Measurements from ENCODE around the gene STON2. TPM values are rescaled to one million over a fixed set of nuclear protein-coding genes. Genes with fewer than 3 reads are reported as not detected.

STON2 gene, protein sequence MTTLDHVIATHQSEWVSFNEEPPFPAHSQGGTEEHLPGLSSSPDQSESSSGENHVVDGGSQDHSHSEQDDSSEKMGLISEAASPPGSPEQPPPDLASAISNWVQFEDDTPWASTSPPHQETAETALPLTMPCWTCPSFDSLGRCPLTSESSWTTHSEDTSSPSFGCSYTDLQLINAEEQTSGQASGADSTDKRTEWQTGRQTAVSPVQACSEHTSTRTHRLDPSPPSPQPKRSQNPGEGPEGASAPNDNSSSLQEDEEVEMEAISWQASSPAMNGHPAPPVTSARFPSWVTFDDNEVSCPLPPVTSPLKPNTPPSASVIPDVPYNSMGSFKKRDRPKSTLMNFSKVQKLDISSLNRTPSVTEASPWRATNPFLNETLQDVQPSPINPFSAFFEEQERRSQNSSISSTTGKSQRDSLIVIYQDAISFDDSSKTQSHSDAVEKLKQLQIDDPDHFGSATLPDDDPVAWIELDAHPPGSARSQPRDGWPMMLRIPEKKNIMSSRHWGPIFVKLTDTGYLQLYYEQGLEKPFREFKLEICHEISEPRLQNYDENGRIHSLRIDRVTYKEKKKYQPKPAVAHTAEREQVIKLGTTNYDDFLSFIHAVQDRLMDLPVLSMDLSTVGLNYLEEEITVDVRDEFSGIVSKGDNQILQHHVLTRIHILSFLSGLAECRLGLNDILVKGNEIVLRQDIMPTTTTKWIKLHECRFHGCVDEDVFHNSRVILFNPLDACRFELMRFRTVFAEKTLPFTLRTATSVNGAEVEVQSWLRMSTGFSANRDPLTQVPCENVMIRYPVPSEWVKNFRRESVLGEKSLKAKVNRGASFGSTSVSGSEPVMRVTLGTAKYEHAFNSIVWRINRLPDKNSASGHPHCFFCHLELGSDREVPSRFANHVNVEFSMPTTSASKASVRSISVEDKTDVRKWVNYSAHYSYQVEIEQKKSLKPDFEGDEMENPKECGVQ
- 26.9 and 28.5 TPM in 2 replicates for total RNA-seq (2014; rRNA removed; shearing (Covaris generic))

DNA sequence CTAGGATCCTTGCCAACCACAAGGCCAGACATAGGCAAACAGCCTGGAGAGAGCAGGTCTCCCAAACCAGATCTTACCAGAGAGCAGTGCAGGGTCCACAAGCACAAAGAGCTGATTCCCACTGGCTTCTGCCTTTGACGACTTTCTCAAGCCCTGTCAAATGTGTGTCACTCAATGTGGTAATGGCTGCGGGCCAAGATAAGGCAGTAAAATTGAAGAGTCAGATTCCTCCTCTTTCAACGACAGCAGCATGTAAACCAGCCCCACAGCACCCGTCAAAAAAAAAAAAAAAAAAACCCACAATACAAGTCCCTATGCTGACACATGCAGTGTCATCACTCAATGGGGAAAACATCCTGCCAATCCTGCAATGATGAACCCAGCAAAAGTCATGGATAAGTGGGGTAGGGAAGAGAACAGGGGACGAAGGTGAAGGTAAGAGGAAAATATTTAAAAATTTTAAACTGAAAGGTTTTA lies at the start of gene STON2:
Gene STON2, minus strand, starts transcription at position 123 of the 477 bp plus-strand sequence. CDS start 1,942 bp downstream, outside the sequence.
- H3K4me3 ChIP-seq (ENCODE audit: insufficient read depth, low read depth, low read length), result no peak within 1 kb of the TSS
- H3K36me3 ChIP-seq (replicated peaks; ENCODE audit: control insufficient read depth, insufficient read depth, low read length), result no peaks in the 10 kb centered on the region; the same call in 1 of the 2 replicates
- no peaks in the 10 kb centered on the region for H3K27me3 ChIP-seq (ENCODE audit: control insufficient read depth, insufficient read depth, low read length)
- no peak for DNase-seq

DNA sequence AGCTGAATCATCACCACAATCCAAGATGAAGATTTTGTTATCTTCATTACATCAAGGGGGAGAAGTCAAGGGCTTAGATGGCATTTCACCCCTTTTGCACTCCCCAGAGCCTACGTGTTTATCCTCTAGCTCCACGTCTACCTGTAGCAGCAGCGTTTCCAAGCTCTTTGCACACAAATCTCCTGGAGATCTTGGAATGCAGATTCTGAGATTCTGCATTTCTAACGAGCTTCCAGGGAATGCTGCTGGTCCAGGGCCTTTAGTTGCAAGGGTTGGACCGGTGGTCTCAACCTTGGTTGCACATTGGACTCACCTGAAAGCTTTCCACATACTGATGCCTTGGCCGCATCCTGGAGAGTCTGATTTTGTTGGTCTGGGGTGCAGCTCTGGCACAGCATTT lies 49.5 kb upstream of the STON2 start:
- Histone ChIP-seq H3K27me3 (ENCODE audit: control insufficient read depth, insufficient read depth, low read length) (no peaks in the 10 kb centered on the region), H3K36me3 (replicated peaks; ENCODE audit: control insufficient read depth, insufficient read depth, low read length) (no peaks in the 10 kb centered on the region), H3K4me3 (ENCODE audit: insufficient read depth, low read depth, low read length) (no peak overlapping the region)
- no peak for DNase-seq

DNA sequence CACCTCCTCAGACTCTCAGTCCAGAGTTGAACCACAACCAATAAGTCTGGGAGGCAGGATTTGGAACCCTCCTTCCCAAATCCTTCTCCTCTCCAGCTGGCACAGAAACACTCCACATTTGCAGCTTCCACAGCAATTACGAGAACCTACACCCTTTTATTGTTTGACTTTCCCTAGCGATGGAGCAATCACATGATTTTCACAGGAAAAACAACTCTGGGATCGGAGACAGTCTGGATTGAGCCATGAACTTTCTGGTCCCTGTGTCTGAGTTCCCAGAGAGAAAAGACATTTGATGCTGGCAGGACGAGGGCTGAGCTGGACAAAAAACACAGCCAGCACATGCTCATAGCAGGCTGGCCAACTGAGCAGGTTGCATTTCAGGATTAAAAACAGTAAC lies 49.0 kb upstream of the STON2 start:
- no peak overlapping the region for H3K4me3 ChIP-seq (ENCODE audit: insufficient read depth, low read depth, low read length)
- H3K27me3 ChIP-seq (ENCODE audit: control insufficient read depth, insufficient read depth, low read length), result no peaks in the 10 kb centered on the region
- no peaks in the 10 kb centered on the region for H3K36me3 ChIP-seq (replicated peaks; ENCODE audit: control insufficient read depth, insufficient read depth, low read length)
- no peak for DNase-seq

DNA sequence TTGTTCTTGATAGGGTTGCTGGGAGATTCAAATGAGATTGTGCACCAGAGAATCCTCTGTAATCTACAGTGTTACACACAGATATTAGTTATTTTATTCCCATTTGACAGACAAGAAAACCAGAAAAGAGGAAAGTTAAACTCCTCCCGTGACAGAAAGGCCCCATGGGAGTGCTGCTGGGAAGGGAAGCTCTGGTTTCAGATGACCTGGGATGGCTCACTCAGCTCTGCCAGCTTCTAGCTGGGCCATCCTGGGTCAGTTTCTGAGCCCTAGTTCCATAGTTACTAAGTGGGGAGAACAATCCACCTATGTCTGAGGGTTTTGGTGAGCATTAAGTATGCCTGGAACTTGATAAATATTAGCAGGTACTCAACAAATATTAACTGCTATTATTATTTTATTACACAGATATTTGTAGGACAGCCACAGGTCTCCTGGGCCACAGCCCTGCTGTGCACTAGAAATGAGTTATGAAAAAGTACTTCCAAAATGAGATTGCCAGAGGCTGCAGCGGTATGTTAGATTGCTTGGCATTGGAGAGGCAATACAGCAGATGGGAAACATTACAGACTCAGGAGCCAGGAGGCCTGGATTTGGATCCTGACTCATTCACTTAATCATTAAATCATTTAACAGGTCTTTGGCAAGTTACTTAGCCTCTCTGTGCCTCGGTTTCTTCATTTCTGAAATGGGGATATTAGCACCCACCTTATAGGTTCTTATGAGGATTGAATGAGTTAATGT lies 47.1 kb upstream of the STON2 start:
- Histone ChIP-seq H3K36me3 (replicated peaks; ENCODE audit: control insufficient read depth, insufficient read depth, low read length) (no peaks in the 10 kb centered on the region), H3K4me3 (ENCODE audit: insufficient read depth, low read depth, low read length) (no peak overlapping the region), H3K27me3 (ENCODE audit: control insufficient read depth, insufficient read depth, low read length) (no peaks in the 10 kb centered on the region)
- DNase-seq, result no peak

DNA sequence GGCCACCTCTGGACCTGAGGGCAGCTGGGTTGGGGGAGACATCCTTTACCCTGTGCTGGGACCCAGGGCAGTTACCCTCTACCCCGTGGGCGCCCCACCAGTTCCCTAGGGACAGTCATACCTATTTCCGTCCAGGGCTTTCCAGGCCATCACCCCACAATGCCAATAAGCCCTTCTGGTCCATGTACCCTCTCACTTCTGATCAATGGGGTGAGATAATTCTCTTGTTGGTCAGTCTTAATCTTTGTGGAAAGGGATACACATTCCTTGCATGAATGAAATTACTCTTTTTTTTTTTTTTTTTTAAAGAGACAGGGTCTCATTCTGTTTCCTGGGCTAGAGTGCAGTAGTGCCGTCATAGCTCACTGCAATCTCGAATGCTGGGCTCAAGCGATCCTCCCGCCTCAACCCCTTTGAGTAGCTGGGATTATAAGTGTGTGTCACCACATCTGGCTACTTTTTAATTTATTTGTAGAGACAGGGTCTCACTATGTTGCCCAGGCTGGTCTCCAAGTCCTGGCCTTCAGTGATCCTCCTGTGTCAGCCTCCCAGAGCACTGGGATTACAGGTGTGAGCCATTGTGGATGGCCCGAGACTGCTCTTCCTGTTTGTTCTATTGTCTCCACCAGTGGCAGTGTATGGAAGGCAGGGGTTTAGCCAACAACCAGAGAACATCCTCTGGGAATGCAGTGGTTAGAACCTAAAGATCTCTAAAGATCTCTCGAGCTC lies 46.3 kb upstream of the STON2 start:
- no peak for DNase-seq
- Histone ChIP-seq H3K27me3 (ENCODE audit: control insufficient read depth, insufficient read depth, low read length) (no peaks in the 10 kb centered on the region), H3K36me3 (replicated peaks; ENCODE audit: control insufficient read depth, insufficient read depth, low read length) (no peaks in the 10 kb centered on the region), H3K4me3 (ENCODE audit: insufficient read depth, low read depth, low read length) (no peak overlapping the region)

DNA sequence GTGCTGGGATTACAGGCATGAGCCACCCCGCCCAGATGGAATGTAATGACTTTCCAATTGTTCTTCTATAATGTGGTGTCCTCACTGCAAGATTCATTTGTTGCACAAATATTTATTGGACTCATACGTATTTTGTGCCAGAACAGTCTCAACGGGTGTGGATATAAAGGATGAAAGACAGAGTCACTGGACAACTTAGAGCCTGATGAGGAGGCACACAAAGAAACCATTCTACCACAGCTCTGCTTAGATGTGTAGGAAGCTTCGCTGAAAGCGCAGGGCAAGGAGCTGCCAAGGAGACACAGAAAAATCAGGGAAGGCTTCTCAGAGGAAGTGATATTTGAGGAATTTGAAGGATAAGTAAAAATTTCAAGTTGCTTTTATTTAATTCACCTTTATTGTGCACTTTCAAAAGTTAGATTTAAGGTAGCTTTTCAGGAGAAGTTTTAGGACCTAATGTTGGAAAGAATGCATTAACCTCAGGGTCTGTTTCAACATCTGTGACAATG lies 41.6 kb upstream of the STON2 start:
- DNase-seq, result no peak
- H3K27me3 ChIP-seq (ENCODE audit: control insufficient read depth, insufficient read depth, low read length), result peaks cover 9% of the 10 kb centered on the region
- no peaks in the 10 kb centered on the region for H3K36me3 ChIP-seq (replicated peaks; ENCODE audit: control insufficient read depth, insufficient read depth, low read length)
- no peak overlapping the region for H3K4me3 ChIP-seq (ENCODE audit: insufficient read depth, low read depth, low read length)

DNA sequence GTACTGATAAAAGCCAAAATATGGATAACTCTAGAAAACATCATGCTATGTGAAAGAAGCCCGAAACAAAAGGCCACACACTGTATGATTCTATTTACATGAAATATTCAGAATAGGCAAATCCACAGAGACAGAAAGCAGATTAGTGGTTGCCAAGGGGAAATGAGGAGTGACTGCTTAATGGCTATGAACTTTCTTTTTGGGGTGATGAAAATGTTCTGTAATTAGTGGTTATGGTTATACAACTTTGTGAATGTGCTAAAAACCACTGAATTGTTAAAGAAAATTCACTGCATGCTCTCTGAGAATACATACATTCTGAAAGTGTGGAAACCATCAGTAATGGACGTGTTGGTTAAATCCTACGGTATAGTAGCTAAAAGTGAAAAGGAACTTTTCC lies 39.9 kb upstream of the STON2 start:
- no peaks in the 10 kb centered on the region for H3K36me3 ChIP-seq (replicated peaks; ENCODE audit: control insufficient read depth, insufficient read depth, low read length)
- peaks cover 11% of the 10 kb centered on the region for H3K27me3 ChIP-seq (ENCODE audit: control insufficient read depth, insufficient read depth, low read length)
- no peak overlapping the region for H3K4me3 ChIP-seq (ENCODE audit: insufficient read depth, low read depth, low read length)
- no peak for DNase-seq

DNA sequence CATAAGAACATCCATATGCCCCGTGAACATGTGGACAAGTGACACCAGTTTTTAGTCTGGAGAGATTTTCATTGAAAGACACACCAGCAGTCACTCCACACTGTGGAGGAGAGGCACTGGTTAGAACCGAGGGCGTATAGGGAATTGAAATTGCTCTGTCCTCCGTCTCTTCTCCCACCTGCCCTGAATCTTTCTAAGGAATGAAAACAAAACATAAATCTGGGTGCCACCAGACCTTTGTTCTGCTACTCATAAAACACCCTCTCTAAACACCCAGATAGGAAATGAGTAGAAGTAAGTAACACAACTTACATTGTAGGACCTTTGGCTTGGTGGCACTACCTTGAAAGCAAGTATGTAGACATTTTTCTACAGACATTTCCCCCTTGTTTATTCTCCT lies 37.1 kb upstream of the STON2 start:
- Histone ChIP-seq H3K36me3 (replicated peaks; ENCODE audit: control insufficient read depth, insufficient read depth, low read length) (no peaks in the 10 kb centered on the region), H3K4me3 (ENCODE audit: insufficient read depth, low read depth, low read length) (no peak overlapping the region; the same call in 1 of the 2 replicates), H3K27me3 (ENCODE audit: control insufficient read depth, insufficient read depth, low read length) (peaks cover 11% of the 10 kb centered on the region)
- no peak for DNase-seq

DNA sequence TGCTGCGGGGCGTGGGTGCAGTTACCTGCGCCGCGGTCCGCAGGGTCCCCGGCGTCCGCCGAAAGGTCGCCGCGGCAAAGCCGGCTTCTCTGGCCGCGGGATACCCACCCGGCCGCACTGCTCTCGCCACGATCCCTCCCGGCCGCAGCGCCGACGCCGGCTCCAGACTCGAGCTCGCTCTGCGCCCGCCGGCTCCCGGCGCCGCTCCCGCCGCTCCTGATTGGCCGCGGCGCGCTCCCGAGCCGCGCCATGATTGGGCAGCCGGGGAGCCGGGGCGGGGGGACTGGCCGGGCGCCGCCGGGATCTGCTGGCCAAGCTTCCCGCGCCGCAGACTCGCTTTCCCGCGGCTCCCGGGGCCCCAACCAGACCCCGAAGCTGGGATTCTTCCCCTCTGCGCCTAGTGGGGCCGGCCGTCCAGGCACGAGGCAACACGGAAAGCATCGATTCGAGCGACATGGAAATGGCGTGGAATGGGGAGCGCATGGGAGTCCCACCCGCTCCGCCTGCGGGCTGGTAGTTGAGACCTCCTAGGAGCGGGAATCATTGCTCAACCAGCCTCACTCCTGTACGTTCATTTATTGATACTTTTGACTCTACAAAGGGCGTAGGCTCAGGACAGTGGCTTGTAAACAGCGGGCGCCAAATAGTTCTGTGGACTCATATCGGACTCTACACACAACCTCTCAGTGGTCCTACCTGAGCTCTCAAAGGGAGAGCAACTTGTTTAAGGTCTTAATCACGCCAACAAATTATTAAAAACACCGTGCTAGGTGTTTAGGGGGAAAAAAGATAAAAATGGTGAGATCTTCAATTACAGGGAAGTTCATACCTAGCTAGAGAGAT lies 36.4 kb upstream of the STON2 start:
- peak; percentile 98 for DNase-seq
- Histone ChIP-seq H3K27me3 (ENCODE audit: control insufficient read depth, insufficient read depth, low read length) (peaks cover 11% of the 10 kb centered on the region), H3K4me3 (ENCODE audit: insufficient read depth, low read depth, low read length) (peak overlapping the region; percentile 83), H3K36me3 (replicated peaks; ENCODE audit: control insufficient read depth, insufficient read depth, low read length) (no peaks in the 10 kb centered on the region)

DNA sequence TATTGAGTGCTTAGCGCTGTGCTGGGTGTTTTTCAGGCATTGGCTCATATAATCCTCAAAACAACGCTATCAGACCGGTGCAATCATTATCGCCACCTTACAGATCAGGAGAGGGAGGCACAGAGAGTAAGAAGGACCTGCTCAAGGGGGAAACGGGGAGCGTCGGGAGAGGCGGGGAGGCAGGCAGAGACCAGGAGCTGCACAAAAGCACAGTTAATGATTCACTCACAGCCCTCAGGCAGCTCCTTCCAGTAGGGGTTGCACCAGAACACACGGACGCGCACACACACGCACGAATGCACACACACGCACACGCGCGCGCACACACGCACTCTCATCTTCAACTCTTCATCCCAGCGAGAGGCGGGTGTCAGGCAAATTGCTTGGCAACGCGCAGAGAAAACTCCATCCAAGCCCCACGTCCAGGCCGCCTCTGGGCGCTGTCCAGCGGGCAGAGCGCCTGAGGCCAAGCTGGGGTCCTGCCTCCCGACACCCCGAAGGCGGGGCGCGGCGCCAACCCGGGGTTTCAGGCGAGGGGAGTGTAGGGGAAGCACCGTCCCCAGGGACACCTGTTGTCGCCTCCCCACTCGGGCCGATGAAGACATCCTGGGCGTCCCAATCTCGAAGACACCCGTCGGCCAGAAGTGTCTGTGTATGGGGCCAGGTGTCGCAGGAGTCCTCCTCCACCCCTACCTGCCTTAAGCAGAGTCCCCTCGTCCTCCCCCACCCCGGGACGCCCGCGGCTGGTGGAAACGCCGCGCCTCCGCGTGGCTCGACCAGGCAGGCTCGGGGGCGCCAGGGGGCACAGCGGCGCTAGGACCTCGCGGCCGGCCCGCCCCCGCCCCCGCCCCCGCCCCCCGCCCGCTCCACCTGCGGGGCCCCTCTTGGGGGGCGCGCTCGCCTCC lies 35.5 kb upstream of the STON2 start:
- H3K4me3 ChIP-seq (ENCODE audit: insufficient read depth, low read depth, low read length), result peak overlapping the region; percentile 83
- peak; percentile 79 for DNase-seq
- H3K27me3 ChIP-seq (ENCODE audit: control insufficient read depth, insufficient read depth, low read length), result peaks cover 11% of the 10 kb centered on the region
- H3K36me3 ChIP-seq (replicated peaks; ENCODE audit: control insufficient read depth, insufficient read depth, low read length), result no peaks in the 10 kb centered on the region

DNA sequence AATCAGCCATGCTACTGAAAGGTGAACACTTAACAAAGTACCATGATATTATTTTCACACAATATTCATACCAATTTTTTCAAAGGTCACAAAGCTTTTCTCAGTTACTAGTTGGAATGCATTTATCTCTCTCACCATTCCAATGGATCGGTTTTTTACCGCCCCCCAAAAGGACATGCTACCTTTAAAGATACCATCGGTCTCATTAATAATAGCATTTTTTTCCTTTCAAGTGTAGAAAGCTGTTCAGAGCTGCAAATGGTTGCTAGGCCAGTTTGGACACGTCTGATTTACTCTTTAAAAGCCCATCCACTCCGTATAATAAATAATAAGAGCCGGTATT lies 34.9 kb upstream of the STON2 start:
- Histone ChIP-seq H3K27me3 (ENCODE audit: control insufficient read depth, insufficient read depth, low read length) (peaks cover 11% of the 10 kb centered on the region), H3K4me3 (ENCODE audit: insufficient read depth, low read depth, low read length) (peak overlapping the region; percentile 83), H3K36me3 (replicated peaks; ENCODE audit: control insufficient read depth, insufficient read depth, low read length) (no peaks in the 10 kb centered on the region)
- DNase-seq, result no peak

DNA sequence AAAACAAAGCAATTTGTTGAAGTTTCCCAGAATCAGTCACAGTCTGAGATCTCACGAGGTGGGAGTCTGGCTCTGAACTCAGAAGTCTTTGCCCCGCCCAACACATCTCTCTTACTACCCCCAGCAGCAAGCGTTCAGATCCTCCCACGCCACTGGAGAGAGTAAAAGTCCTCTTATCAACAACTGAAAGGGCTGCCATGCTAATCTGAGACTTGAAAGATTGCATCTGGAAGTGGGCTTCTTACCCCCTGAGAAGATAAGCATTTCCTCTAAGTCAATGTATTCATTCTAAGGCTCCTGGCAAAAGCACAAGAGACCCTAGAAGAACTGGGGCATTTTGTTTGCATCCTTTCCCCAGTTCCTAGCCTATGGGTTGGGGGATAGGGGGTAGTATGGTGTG lies 34.1 kb upstream of the STON2 start:
- peaks cover 11% of the 10 kb centered on the region for H3K27me3 ChIP-seq (ENCODE audit: control insufficient read depth, insufficient read depth, low read length)
- peak; percentile 36 for DNase-seq
- no peaks in the 10 kb centered on the region for H3K36me3 ChIP-seq (replicated peaks; ENCODE audit: control insufficient read depth, insufficient read depth, low read length)
- no peak overlapping the region for H3K4me3 ChIP-seq (ENCODE audit: insufficient read depth, low read depth, low read length)
